ENCODE data around the gene CCKAR. TPM values are rescaled to one million over a fixed set of nuclear protein-coding genes. Genes with fewer than 3 reads are reported as not detected.
A peak's percentile ranks its signal among the peaks of the same experiment; 100 is the strongest.

CCKAR gene
- total and polyA plus RNA-seq, 7 donors: not detected

DNA sequence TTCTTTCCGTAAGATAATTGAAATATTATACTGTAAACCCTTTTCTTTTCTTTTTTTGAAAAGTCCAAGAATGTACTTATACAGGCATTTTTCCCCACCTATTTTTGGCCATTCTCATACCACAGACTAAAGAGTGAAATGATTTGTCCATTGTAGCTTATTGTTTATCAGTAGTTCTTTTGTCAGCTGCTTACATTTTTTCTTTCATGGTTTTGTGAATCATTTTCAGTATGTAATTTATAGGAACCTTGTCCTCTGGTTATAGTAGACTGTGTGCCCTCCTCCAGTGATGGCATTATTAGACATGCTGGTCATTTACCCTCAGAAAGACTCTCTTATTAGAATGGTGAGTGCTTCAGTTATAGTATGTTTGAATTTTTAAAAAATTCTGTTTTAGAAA, 56.7 kb downstream of the CCKAR start:
- H3K9me3 ChIP-seq: no peaks in the 10 kb centered on the region
- TF ChIP-seq, protein P1, sequence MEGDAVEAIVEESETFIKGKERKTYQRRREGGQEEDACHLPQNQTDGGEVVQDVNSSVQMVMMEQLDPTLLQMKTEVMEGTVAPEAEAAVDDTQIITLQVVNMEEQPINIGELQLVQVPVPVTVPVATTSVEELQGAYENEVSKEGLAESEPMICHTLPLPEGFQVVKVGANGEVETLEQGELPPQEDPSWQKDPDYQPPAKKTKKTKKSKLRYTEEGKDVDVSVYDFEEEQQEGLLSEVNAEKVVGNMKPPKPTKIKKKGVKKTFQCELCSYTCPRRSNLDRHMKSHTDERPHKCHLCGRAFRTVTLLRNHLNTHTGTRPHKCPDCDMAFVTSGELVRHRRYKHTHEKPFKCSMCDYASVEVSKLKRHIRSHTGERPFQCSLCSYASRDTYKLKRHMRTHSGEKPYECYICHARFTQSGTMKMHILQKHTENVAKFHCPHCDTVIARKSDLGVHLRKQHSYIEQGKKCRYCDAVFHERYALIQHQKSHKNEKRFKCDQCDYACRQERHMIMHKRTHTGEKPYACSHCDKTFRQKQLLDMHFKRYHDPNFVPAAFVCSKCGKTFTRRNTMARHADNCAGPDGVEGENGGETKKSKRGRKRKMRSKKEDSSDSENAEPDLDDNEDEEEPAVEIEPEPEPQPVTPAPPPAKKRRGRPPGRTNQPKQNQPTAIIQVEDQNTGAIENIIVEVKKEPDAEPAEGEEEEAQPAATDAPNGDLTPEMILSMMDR (IDR thresholded peaks at IDR 0.05): no peak
- intact Hi-C loops (cut with DNase I): no loop called here
- no peak for ATAC-seq
- H3K4me1 ChIP-seq: no peaks in the 10 kb centered on the region
- WGBS, 3 donors: 96 to 100% (median 98%) methylated on average over 1 of the region's 1 CpG
- H3K27me3 ChIP-seq (ENCODE audit: insufficient read depth in 3 of 3, low read length in 2 of 3): no peaks in the 10 kb centered on the region
- no peak overlapping the region for H3K27ac ChIP-seq
- H3K4me3 ChIP-seq: no peak overlapping the region
- no peak for DNase-seq
- peaks cover 3 to 70% of the 10 kb centered on the region in 2 donors for H3K36me3 ChIP-seq (ENCODE audit: insufficient read depth in 1 of 2, low read depth in 1 of 2)

DNA sequence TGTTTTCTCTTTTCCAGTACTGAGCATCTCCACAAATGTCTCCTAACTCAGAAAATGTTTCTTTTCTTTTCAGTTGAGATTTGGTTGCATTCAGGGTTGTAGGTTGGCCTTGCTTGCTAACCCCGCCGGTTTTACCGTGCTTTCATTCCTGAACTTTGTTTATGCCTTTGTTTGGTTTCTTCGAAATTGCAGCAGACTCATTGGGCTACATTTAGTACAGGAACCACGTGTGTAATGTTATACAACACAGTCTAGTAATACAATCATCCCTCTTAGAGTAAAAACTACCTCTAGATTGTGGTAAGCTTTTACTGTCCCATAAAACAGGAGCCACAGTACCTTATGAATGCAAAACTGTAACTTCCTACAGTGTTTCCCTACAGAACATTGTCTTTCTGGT, 57.9 kb downstream of the CCKAR start:
- no peak overlapping the region for H3K4me3 ChIP-seq
- WGBS, 3 donors: 24 to 37% (median 31%) methylated on average over 5 of the region's 5 CpGs
- no peak overlapping the region for H3K27ac ChIP-seq
- TF ChIP-seq, protein P1 (IDR thresholded peaks at IDR 0.05): no peak
- intact Hi-C loops (cut with DNase I): no loop called here
- DNase-seq (no peak), ATAC-seq (peak in 2 of 4 donors; percentile 49 to 74)
- H3K9me3 ChIP-seq: no peaks in the 10 kb centered on the region
- H3K36me3 ChIP-seq (ENCODE audit: insufficient read depth in 1 of 2, low read depth in 1 of 2): peaks cover 3 to 63% of the 10 kb centered on the region in 2 donors
- H3K27me3 ChIP-seq (ENCODE audit: insufficient read depth in 3 of 3, low read length in 2 of 3): no peaks in the 10 kb centered on the region
- peaks cover 3% of the 10 kb centered on the region for H3K4me1 ChIP-seq

DNA sequence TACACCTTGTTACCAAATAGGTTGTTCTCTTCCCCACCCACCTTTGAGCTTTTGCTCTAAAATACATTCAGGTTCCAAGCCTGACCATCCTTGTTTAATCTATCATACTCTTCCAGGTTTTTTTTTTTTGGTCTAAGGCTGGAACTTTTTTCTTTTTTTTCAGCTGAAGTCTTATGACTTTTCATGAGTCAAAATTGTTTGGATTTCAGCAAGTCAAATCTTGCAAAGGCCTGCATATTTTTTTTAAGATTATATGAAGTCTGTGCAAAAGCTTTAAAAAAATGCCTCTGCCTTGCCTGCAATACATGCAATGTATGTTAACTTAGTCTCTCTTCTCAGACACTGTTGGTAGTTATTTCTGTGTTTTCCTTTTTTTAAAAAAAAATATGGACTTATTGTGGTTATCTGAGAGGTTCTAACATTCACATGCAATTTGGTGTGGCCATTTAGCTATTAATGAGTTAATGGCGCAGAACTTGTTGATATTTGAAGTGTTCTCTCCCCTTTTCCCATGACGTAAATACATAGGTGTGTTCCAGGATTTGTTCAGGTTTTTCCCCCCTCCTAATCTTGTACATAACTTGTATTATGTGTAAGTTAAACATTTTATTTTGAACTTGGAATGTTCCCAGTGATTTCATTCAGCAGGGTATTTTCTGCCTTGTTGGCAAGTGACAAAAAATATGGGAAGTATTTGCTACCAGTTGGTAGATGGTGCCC, 58.7 kb downstream of the CCKAR start:
- Histone ChIP-seq H3K9me3 (no peaks in the 10 kb centered on the region), H3K27ac (no peak overlapping the region), H3K4me3 (no peak overlapping the region), H3K36me3 (ENCODE audit: insufficient read depth in 1 of 2, low read depth in 1 of 2) (peaks cover 3 to 62% of the 10 kb centered on the region in 2 donors), H3K27me3 (ENCODE audit: insufficient read depth in 3 of 3, low read length in 2 of 3) (no peaks in the 10 kb centered on the region), H3K4me1 (peaks cover 9% of the 10 kb centered on the region)
- intact Hi-C loops (cut with DNase I): no loop called here
- 59 to 94% (median 61%) methylated on average over 2 of the region's 2 CpGs for WGBS, 3 donors
- no peak for DNase-seq
- no peak for ATAC-seq
- TF ChIP-seq, protein P1 (IDR thresholded peaks at IDR 0.05): no peak

Other genes starting within 250 kb of the CCKAR start
- gene RBPJ, start 169.5 kb downstream of the CCKAR start, total RNA-seq: 10 to 100 TPM; 28.8 to 44.4 (median 37.6) TPM
- gene RBPJ, start 169.5 kb downstream of the CCKAR start, polyA plus RNA-seq: 10 to 100 TPM; 10.6 to 27.4 (median 14.9) TPM
- 1 to 10 TPM; 3.1 to 6.6 (median 5.4) TPM for gene TBC1D19, start 93.6 kb upstream of the CCKAR start, total RNA-seq
- gene TBC1D19, start 93.6 kb upstream of the CCKAR start, polyA plus RNA-seq: 1 to 10 TPM; 1.0 to 8.2 (median 2.7) TPM

All from psoas muscle (tissue), 8 donors.